Fibroblast of villous mesenchyme (primary cell): ENCODE results near the gene SPSB3. TPM values are rescaled to one million over a fixed set of nuclear protein-coding genes. Genes with fewer than 3 reads are reported as not detected.

ENCODE experiments used
- DNase-seq: peaks from one replicate; pipeline ENCODE4 v3.0.0-alpha.2; 2010; ENCODE audit warnings: low read depth
- H3K4me3 ChIP-seq: 2 replicates; pipeline ENCODE4 v1.5.1; 2011; ENCODE audit warnings: low read depth, mild to moderate bottlenecking, low read length
- total RNA-seq: library from RNA; depleted of rRNA; stranded (reverse); fragments of >200 nt; gene quantifications from 2 replicates; pipeline ENCODE4 v1.2.3, GENCODE V29; 2012
- TF ChIP-seq, protein P1 (sequence below): IDR thresholded peaks from 2 replicates; pipeline ENCODE4 v1.5.1; 2012; ENCODE audit warnings: low read depth, mild to moderate bottlenecking, low read length; ENCODE audit not compliant: insufficient read depth

SPSB3 gene
- total RNA-seq, 1 donor, result 25.5 TPM

DNA sequence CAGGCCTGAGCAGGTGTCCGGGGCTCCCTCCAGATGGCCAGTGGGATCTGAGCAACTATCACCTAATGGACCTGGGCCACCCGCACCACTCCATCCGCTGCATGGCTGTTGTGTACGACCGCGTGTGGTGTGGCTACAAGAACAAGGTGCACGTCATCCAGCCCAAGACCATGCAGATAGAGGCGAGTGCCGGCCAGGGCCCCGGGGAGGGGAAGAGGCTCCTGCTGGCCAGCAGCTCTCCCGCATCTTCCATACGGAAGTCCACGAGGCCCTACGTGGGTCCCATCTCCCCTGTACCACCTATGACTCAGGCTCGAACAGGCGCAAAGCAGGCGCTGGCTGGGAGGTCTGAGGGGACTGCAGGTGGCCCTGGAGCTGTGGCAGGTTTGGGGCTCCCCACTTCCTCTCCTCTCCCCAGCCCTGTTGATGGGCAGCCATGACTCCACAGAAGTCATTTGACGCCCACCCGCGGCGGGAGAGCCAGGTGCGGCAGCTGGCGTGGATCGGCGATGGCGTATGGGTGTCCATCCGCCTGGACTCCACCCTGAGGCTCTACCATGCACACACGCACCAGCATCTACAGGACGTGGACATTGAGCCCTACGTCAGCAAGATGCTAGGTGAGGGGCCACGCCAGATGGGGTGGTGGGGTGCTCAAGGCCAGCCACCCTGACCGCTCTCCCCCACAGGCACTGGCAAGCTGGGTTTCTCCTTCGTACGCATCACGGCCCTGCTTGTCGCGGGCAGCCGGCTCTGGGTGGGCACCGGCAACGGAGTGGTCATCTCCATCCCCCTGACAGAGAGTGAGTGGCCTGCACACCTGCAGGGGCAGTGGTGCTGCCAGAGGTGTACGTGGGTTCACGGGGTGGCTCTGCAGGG lies 15.0 kb downstream of the SPSB3 start:
- TF ChIP-seq, protein P1, sequence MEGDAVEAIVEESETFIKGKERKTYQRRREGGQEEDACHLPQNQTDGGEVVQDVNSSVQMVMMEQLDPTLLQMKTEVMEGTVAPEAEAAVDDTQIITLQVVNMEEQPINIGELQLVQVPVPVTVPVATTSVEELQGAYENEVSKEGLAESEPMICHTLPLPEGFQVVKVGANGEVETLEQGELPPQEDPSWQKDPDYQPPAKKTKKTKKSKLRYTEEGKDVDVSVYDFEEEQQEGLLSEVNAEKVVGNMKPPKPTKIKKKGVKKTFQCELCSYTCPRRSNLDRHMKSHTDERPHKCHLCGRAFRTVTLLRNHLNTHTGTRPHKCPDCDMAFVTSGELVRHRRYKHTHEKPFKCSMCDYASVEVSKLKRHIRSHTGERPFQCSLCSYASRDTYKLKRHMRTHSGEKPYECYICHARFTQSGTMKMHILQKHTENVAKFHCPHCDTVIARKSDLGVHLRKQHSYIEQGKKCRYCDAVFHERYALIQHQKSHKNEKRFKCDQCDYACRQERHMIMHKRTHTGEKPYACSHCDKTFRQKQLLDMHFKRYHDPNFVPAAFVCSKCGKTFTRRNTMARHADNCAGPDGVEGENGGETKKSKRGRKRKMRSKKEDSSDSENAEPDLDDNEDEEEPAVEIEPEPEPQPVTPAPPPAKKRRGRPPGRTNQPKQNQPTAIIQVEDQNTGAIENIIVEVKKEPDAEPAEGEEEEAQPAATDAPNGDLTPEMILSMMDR, result no peak
- no peak overlapping the region for H3K4me3 ChIP-seq
- DNase-seq, result no peak

DNA sequence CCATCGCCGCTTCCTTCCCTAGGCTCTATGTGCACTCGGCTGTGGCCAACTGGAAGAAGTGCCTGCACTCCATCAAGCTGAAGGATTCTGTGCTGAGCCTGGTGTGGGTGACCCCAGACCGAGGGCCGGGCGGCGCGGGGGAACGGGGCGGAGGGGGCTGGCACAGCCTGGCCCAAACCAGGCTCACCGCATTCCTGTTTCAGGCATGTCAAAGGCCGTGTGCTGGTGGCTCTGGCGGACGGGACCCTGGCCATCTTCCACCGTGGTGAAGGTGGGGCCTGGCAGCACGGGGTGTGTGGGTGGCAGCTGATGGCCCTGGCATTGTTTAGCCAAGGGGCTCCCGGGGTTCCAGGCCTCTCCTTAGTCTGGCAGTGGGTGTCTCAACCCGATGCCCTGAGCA lies 15.7 kb downstream of the SPSB3 start:
- TF ChIP-seq, protein P1, result no peak
- DNase-seq, result no peak
- H3K4me3 ChIP-seq, result no peak overlapping the region

DNA sequence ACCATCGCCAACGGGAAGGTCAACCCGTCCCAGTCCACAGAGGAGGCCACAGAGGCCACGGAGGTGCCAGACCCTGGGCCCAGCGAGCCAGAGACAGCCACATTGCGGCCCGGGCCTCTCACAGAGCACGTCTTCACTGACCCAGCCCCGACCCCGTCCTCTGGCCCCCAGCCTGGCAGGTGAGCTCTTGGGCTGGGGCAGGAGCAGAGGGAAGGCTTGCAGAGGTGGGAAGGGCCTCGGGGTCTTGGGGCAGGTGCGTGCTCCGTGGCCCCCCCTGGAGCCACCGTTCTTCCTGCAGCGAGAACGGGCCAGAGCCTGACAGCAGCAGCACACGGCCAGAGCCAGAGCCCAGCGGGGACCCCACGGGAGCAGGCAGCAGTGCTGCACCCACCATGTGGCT lies 16.1 kb downstream of the SPSB3 start:
- TF ChIP-seq, protein P1, result no peak
- no peak overlapping the region for H3K4me3 ChIP-seq
- DNase-seq, result no peak

DNA sequence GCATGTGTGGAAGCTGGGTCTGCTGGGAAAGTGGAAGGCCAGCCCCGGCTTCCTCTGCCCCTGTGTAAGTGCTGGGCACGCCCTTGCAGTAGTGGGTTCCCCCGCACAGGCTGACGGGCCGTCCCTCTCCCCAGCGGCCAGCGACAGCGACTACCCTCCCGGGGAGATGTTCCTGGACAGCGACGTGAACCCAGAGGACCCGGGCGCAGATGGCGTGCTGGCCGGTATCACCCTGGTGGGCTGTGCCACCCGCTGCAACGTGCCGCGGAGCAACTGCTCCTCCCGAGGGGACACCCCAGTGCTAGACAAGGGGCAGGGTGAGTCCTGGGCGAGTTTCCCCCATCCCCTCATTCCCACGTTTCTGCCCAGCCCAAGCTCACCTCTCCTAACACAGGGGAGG lies 16.5 kb downstream of the SPSB3 start:
- no peak overlapping the region for H3K4me3 ChIP-seq
- DNase-seq, result no peak
- TF ChIP-seq, protein P1, result no peak

DNA sequence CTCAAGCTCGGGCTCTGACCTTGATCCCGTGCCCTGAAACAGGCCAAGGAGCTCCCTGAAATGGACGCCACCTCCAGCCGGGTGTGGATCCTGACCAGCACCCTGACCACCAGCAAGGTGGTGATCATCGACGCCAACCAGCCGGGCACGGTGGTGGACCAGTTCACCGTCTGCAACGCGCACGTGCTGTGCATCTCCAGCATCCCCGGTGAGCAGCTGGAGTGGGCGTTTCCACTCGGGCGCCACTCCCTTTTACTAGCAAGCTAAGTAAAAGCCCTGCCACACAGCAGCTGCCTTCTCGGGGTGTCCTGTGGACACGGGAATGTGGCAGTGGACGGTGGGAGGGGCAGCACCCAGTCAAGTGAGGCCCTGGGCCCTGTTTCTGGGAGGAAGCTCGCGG lies 17.4 kb downstream of the SPSB3 start:
- no peak for DNase-seq
- no peak overlapping the region for H3K4me3 ChIP-seq
- TF ChIP-seq, protein P1, result no peak

DNA sequence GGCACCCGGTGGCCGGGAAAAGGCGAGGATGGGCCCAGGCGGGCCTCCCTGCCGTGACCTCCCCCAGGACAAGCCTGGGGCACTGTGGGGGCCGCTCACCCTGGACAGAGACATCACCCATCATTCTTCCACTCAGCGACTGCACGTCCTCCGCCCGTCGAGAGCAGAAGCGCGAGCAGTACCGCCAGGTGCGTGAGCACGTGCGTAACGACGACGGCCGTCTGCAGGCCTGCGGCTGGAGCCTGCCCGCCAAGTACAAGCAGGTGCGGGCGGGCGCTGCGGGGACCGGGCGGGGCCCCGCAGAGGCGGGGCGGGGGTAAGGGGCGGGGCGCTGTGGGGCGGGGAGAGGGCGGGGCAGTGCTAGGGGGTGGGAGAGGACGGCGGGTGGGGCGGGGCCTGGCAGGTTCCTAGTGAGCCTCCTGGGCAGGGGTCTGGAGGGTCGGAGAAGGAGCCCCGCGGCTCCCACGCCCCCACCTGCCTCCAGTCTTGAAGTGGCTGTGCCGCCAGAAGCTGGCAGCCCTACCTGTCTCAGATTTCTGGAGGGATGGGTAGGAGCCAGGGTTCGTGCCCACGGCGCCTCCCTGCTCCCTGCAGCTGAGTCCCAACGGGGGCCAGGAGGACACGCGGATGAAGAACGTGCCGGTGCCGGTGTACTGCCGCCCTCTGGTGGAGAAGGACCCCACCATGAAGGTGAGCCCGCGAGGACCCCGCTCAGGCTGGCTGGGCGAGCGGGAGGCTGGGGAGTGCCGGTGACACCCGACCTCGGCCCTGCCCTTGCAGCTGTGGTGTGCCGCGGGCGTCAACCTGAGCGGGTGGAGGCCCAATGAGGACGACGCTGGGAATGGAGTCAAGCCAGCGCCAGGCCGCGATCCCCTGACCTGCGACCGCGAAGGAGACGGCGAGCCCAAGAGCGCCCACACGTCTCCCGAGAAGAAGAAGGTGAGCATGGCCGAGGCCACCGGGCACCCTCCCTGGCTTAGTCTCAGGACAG lies 18.6 kb downstream of the SPSB3 start:
- DNase-seq, result peak; percentile 12
- TF ChIP-seq, protein P1, result peak; percentile 38
- no peak overlapping the region for H3K4me3 ChIP-seq
